ENCODE measurements around the gene THPO. TPM values are rescaled to one million over a fixed set of nuclear protein-coding genes. Genes with fewer than 3 reads are reported as not detected.

THPO gene
- total and polyA plus RNA-seq, 10 of the 15 experiments (the other 5 are each of a cell fraction or from before 2014, with no cell fraction given): not detected

DNA sequence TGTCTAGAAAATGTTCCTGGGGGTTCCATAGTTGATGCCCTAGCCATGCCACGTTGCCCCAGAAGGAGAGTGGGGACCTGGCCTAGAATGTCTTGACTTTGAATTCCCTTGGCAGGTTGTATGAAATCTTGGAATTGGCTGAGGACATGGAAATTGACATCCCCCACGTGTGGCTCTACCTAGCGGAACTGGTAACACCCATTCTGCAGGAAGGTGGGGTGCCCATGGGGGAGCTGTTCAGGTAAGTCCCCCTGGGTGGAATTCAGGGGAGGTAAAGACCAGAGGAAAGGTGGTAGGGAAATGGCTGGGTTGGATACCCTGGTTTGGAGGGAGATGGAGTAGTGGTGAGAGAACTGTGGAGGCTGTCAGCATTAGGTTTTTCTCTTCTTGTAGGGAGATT is 49.5 kb downstream of the THPO start:
- RAD21 ChIA-PET (ENCODE audit: unreplicated experiment): no interaction called here
- no TSS peak for BruUV-seq (replicated peaks)
- no peaks in the 10 kb centered on the region for H3K27me3 ChIP-seq (replicated peaks in 1 of 2; ENCODE audit: control insufficient read depth in 2 of 2, insufficient read depth in 2 of 2, low read length in 1 of 2)
- no peaks in the 10 kb centered on the region; the same call in 1 of the 2 replicates for H3K79me2 ChIP-seq (ENCODE audit: control insufficient read depth, insufficient read depth, low read length)
- H2AFZ ChIP-seq (ENCODE audit: control insufficient read depth, low read depth, low read length): no peak overlapping the region
- FAIRE-seq (no peak), ATAC-seq (no peak), DNase-seq (ENCODE audit: low read depth, low spot score) (no peak)
- H3K4me1 ChIP-seq (ENCODE audit: control insufficient read depth, insufficient read depth, low read length): no peaks in the 10 kb centered on the region
- TF ChIP-seq MTA3 (IDR thresholded peaks at IDR 0.05; ENCODE audit: borderline replicate concordance, low read length): no peak
- no peak for TF ChIP-seq RUNX3 (IDR thresholded peaks at IDR 0.05; ENCODE audit: low read length)
- TF ChIP-seq HDAC6 (IDR thresholded peaks at IDR 0.05; ENCODE audit: unreplicated experiment): no peak
- no peak for TF ChIP-seq RBBP5 (conservative IDR thresholded peaks at IDR 0.05)
- TF ChIP-seq MEF2B (IDR thresholded peaks at IDR 0.05; ENCODE audit: partially characterized antibody, poor library complexity, severe bottlenecking): no peak
- TF ChIP-seq CEBPB (IDR thresholded peaks at IDR 0.05; ENCODE audit: borderline replicate concordance in 1 of 2, low read depth in 2 of 2, low read length in 2 of 2): no peak
- TF ChIP-seq ZBED1 (IDR thresholded peaks at IDR 0.05; ENCODE audit: borderline replicate concordance): no peak
- no peak for TF ChIP-seq EP300 (IDR thresholded peaks at IDR 0.05; ENCODE audit: borderline replicate concordance in 1 of 2, control insufficient read depth in 1 of 2, low read depth in 2 of 2, low read length in 2 of 2)
- no peak for TF ChIP-seq POLR2A (IDR thresholded peaks at IDR 0.05; ENCODE audit: low read depth, low read length)
- no peak for TF ChIP-seq MTA2 (IDR thresholded peaks at IDR 0.05; ENCODE audit: low read depth)
- no peak for TF ChIP-seq BMI1 (IDR thresholded peaks at IDR 0.05; ENCODE audit: borderline replicate concordance)
- TF ChIP-seq HCFC1 (IDR thresholded peaks at IDR 0.05; ENCODE audit: low read length): no peak
- TF ChIP-seq, protein P1, sequence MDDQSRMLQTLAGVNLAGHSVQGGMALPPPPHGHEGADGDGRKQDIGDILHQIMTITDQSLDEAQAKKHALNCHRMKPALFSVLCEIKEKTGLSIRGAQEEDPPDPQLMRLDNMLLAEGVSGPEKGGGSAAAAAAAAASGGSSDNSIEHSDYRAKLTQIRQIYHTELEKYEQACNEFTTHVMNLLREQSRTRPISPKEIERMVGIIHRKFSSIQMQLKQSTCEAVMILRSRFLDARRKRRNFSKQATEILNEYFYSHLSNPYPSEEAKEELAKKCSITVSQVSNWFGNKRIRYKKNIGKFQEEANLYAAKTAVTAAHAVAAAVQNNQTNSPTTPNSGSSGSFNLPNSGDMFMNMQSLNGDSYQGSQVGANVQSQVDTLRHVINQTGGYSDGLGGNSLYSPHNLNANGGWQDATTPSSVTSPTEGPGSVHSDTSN (IDR thresholded peaks at IDR 0.05; ENCODE audit: insufficient replicate concordance, low read depth, low read length): no peak
- CTCF ChIA-PET: no interaction called here
- H3K36me3 ChIP-seq (ENCODE audit: control insufficient read depth in 2 of 2, insufficient read depth in 2 of 2, low read length in 1 of 2): peaks cover 58 to 74% of the 10 kb centered on the region in 2 experiments
- POLR2A ChIA-PET: no interaction called here
- H3K4me3 ChIP-seq: no peak overlapping the region
- H3K9me3 ChIP-seq (replicated peaks; ENCODE audit: control insufficient read depth, insufficient read depth, low read length): no peaks in the 10 kb centered on the region
- no peak overlapping the region for H3K27ac ChIP-seq (ENCODE audit: control insufficient read depth, insufficient read depth)
- H4K20me1 ChIP-seq (ENCODE audit: control insufficient read depth, insufficient read depth): no peaks in the 10 kb centered on the region; the same call in 1 of the 2 replicates
- in situ Hi-C loops (cut with MboI) (no loop called here), intact Hi-C loops (cut with micrococcal nuclease; ENCODE audit: unreplicated experiment) (no loop called here)
- SMC1A ChIA-PET (ENCODE audit: uncharacterized antibody, unreplicated experiment): no interaction called here
- 30% methylated on average over 3 of the region's 3 CpGs for WGBS (ENCODE audit: insufficient coverage, insufficient replicate concordance, low lambda C conversion rate, missing lambda C conversion rate)
- no peak overlapping the region for H3K4me2 ChIP-seq (ENCODE audit: control insufficient read depth, insufficient read depth)
- no peak overlapping the region for H3K9ac ChIP-seq (ENCODE audit: control insufficient read depth, insufficient read depth, low read length)
